CD4-positive, alpha-beta T cell treated with Interleukin-1 beta for 1 hour (primary cell): ENCODE data around the gene CACFD1.

Experiments used
- DNase-seq, 2 donors: peaks; one replicate each; pipeline ENCODE4 v3.0.0-alpha.2; 2020 to 2022

Gene CACFD1

GRCh38 chr9:133505186-133505830 lies 45.5 kb downstream of the CACFD1 start:
- DNase-seq: no peak

GRCh38 chr9:133505901-133506652 lies 46.3 kb downstream of the CACFD1 start:
- DNase-seq: no peak

- DNase-seq: no peak
Observed at GRCh38 chr9:133506653-133507038, 46.9 kb downstream of the CACFD1 start.

GRCh38 chr9:133507246-133507965 lies 47.6 kb downstream of the CACFD1 start:
- no peak for DNase-seq

- no peak for DNase-seq
Observed at GRCh38 chr9:133508046-133508445, 48.3 kb downstream of the CACFD1 start.

- DNase-seq: peak; percentile 6 to 12
Observed at GRCh38 chr9:133509179-133510083, 49.7 kb downstream of the CACFD1 start.

- no peak for DNase-seq
Observed at GRCh38 chr9:133510926-133511505, 51.2 kb downstream of the CACFD1 start.

- DNase-seq: no peak
Observed at GRCh38 chr9:133511607-133512006, 51.8 kb downstream of the CACFD1 start.

- DNase-seq: no peak
Observed at GRCh38 chr9:133512253-133513213, 52.8 kb downstream of the CACFD1 start.

- DNase-seq: no peak
Observed at GRCh38 chr9:133513214-133514100, 53.7 kb downstream of the CACFD1 start.

- no peak for DNase-seq
Observed at GRCh38 chr9:133514460-133515239, 54.9 kb downstream of the CACFD1 start.

- no peak for DNase-seq
Observed at GRCh38 chr9:133515240-133515610, 55.4 kb downstream of the CACFD1 start.

GRCh38 chr9:133515615-133516255 lies 56.0 kb downstream of the CACFD1 start:
- no peak for DNase-seq

- no peak for DNase-seq
Observed at GRCh38 chr9:133516256-133516960, 56.6 kb downstream of the CACFD1 start.

- DNase-seq: no peak
Observed at GRCh38 chr9:133516961-133517350, 57.2 kb downstream of the CACFD1 start.

GRCh38 chr9:133517711-133518110 lies 57.9 kb downstream of the CACFD1 start:
- no peak for DNase-seq

- no peak for DNase-seq
Observed at GRCh38 chr9:133518200-133518599, 58.4 kb downstream of the CACFD1 start.
